GM18502 (cell line): ENCODE data around the gene PRPSAP1.

ENCODE experiments used
- ATAC-seq: cut with Tn5 transposase; IDR thresholded peaks from one replicate; pipeline ENCODE4 v1.9.1; 2021; ENCODE audit warnings: mild to moderate bottlenecking; ENCODE audit not compliant: unreplicated experiment, poor library complexity

The PRPSAP1 gene

GRCh38 chr17:76281573-76282371 is 71.9 kb downstream of the PRPSAP1 start:
- ATAC-seq, result no peak

GRCh38 chr17:76280650-76281049 is 73.1 kb downstream of the PRPSAP1 start:
- no peak for ATAC-seq

DNA sequence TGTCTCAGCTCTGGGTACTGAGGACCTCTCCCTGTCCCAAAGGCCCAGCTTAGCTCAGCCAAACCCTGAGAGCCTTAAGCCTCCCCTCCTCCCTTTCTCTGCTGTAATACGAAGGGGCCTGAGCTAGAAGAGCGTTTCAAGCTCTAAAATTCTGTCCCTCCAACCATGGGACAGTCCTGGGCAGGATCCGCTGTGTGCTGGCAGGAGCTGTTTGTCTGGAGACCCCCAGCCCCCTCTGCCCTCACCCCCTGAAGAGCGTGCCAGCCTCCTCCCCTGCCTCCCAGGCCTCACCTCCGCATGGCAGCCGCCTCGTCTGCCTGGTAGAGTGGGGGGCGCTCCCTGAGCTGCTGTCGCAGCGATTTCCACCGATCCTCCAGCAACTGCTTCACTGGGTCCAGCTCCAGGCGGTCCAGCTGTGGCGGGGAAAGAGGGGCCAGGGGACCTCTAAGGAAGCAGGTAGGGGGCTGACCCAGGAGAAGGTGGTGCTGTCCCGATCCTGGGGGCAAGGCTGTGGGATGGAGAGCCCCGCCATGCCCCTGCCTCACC is 73.9 kb downstream of the PRPSAP1 start:
- ATAC-seq, result no peak

- no peak for ATAC-seq
These were observed 74.6 kb downstream of the PRPSAP1 start for GRCh38 chr17:76278952-76279741.

DNA sequence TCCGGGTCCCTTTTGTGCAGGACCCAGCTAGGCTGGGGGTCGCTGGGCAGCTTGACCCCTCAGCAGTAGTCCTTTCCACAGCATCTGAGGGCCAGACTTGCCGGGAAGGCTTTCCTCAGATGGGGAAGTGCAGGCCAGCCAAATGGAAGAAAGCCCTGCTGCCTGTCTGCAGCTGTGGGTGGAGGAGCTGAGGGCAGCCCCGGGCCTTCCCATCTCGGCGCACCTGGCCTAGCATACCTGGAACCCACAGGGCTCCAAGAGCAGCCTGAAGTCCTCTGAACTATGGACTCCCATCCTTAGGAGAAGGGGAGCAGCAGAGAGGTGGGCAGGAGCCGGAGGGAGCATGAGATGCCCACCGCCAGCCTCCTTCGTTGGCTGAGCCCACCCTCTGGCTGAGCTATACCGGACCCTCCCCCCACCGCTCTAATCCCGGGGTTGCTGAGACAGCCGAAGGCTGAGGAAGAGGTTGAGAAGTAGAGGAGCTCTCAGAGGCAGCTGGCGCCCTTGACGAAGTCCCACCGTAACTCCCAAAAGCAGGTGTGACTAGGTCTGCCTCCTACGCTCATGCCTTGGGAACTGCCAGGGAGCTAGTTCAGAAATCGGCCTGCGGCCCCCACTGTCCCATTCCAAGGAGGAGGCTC is 75.3 kb downstream of the PRPSAP1 start:
- ATAC-seq, result no peak

DNA sequence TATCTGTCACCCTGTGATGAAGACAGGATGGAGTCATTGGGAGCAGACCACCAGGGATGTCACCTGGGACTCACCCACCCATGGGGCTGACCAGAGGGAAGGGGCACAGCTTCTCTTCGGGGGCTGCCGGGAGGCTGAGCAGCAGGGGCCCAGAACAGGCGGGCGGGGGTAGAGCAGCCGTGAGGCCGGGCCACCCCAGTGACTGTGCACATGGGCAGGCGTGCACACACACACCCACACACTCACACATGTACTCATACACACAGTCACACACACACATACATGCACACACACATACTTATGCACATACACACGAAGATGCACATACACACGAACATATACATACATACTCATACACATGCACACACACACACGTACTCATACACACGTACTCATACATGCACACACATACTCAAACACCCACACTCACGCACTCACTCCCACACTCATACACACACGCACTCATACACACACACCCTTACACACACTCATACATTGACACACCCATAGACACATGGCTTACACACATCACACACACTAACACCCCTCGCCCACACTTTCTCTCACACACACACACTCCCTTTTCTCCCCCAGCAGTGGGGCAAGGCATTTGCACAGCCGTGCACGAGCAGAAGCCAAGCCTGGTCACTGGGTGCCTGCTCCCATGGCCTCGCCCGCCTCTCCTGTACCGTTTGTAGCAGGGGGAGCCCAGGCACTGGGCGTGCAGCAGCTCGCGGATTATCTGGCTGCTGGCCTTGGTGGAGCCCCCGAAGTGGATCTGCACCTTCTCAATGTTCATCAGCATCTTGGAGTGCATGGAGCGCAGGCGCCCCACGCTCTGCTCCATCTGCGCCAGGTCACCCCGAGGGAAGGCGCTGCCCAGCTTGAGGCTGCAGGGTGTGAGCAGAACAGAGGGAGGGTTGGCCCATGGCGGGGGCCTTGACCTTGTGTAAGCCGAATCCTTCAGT is 76.1 kb downstream of the PRPSAP1 start:
- no peak for ATAC-seq

GRCh38 chr17:76276461-76277299 is 77.0 kb downstream of the PRPSAP1 start:
- no peak for ATAC-seq

DNA sequence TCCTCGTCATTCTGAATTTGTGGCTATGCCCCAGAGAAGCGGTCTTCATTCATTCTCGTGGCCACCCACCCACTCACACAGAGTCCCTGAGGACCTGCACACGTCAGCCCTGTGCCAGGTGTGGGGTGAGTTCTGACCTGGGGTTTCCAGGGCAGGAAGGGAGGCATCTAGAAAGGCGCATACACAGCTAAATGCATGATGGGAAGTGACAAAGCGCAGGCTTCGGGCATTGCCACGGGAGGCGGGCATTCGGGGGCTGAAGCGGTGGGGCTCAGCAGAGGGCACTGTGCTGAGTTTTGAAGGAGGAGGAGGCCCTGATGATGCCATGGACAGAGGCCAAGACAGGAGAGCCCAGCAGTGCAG is 77.7 kb downstream of the PRPSAP1 start:
- no peak for ATAC-seq

DNA sequence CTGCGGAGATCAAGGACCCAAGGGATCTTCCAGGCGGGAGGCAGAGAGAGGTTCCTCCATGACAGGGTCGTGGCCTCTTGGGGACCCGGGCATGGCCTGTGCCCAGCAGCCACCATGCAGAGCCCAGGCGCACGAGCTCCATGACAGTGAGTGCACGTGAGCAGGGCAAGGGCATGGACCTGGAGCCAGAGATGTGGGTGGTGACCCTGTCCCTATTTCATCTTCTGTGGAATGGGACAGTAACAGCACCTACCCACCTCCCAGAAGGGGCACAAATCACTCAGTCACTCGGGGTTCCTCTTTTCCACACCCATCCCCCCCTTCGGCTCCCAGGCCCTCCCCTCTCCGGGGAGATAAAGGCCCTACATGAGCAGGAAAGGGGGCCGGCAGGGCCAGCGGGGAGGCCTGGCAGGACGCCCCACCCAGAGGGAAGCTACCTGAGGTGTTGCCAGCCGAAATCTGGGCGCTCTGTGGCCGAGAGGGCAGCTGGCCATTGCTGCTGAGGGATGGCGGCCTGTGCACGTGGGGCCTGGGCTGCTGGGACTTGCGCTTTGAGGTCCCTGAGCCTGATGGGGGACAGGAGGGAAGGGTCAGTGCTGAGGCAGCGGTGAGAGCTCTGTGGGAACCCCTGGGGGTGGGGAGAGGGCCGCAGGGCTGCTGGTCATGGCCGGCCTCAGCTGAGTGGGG is 78.2 kb downstream of the PRPSAP1 start:
- no peak for ATAC-seq

DNA sequence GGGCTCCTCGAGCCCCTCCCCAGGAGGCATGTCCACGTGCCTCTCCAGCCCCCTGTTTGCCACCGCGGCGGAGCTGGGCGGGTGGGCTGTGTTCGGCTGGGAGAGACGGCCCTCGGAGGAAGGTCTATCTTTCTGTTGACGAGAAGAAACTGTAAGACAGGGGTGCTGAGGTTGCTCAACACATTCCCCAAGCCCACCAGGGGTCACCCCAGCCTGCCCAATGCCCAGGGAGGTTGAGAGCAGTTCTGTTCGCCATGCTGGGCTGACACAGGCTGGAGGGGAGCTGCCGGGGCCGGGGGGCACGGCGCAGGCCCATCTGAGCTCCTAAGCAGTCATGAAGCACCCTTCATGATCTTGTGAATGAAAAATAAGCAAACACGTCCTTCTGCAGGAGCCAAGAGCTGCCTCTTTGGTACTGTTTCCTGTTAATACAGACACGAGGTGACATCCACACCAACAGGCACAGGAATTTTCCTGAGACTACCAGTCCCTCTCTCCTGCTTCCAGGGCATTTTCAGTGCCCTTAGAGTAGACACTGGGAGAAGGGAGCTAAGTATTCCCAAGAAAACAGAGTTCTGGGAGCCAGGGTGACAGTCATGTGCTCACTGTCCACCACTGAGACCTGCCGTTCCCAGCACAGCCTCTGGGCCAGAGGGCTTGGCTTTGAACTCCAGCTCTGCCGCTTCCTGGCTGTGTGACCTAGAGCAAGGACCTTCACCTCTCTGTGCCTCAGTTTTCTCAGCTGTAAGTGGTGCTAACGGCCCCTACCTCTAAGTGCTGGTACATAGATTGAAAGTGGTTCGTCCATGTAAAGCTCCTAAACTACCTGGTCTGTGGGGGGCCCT is 79.4 kb downstream of the PRPSAP1 start:
- no peak for ATAC-seq

- ATAC-seq, result no peak
These were observed 80.1 kb downstream of the PRPSAP1 start for GRCh38 chr17:76273445-76274111.

- peak; percentile 21 for ATAC-seq
These were observed 80.9 kb downstream of the PRPSAP1 start for GRCh38 chr17:76272541-76273444.

DNA sequence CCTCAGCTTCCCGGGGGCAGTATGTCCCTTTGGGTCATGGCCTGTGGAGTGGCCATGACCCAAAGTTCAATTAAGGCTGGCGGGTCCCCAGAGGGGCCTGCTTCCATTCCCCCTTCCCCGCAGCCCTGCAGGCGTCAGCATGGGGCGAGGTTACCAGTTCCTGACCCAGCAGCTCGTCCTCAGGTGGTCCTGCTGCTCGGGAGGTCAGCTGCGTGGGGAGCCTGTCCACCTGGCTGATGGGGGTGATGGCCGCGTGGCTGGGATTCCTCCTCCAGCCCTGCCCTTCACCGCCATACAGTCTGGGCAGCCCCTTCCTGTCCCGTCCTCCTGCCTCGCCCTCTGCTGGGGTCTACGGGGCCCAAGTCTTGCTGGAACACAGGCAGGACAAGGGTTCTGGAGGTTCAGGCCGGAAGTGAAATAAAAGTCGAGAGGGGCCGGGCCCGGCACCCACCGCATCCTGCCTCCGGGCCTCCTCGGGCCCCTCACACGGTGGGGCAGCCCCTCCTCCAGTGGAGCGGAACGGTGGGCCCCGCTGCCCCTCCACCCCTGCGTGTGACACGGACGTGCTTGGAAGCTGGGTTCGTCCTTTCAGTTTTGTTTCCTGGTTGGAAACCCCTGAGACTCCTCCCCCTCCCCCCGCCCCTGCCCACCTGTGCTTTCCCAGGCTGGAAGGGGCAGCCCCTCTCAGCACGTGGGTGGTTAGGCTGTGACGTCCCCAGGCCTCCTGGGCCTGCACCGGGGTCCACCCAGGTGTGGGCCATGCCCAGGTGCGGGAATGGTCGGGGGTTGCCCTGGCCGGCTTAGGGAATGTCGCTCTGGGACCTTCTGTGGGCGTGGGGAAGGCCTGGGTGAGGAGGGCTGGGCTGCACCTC is 81.8 kb downstream of the PRPSAP1 start:
- peak; percentile 51 for ATAC-seq

- no peak for ATAC-seq
These were observed 82.7 kb downstream of the PRPSAP1 start for GRCh38 chr17:76270770-76271668.
